GM10248 (cell line): ENCODE measurements around the gene PLPP3.

Source experiments
- CTCF ChIA-PET: fragments of 300-600 bp; sonication (Branson Sonifier 250); formaldehyde crosslinking; extraction: SDS; loops from one replicate; lab custom pipeline; 2021; ENCODE audit warnings: antibody characterized with exemption; lab: Yijun Ruan, JAX
- POLR2A ChIA-PET: fragments of 350-650 bp; sonication (Branson Sonifier 250); formaldehyde crosslinking; extraction: SDS; loops from one replicate; lab custom pipeline; 2020; ENCODE audit warnings: antibody characterized with exemption; lab: Yijun Ruan, JAX
- DNase-seq: peaks from one replicate; pipeline ENCODE4 v3.0.0; 2012; ENCODE audit errors: extremely low spot score
- CTCF ChIP-seq: IDR thresholded peaks from 2 replicates; pipeline ENCODE4 v1.5.1; 2012; ENCODE audit warnings: mild to moderate bottlenecking, low read depth; ENCODE audit errors: extremely low read depth, missing control alignments, control extremely low read depth

Gene PLPP3

GRCh38 chr1:56490619-56491018 is 88.7 kb downstream of the PLPP3 start:
- no peak for TF ChIP-seq CTCF
- no peak for DNase-seq
- ChIA-PET POLR2A (no interaction called here), CTCF (no interaction called here)

- POLR2A ChIA-PET: no interaction called here
- CTCF ChIA-PET: no interaction called here
- DNase-seq: no peak
- TF ChIP-seq CTCF: no peak
Measured at GRCh38 chr1:56489695-56490094, 89.7 kb downstream of the PLPP3 start.

GRCh38 chr1:56484695-56485094 is 94.7 kb downstream of the PLPP3 start:
- ChIA-PET POLR2A (no interaction called here), CTCF (interaction anchor here (1.0 kb wide), 1 partner anchor 10 kb away, joined by 3 read pairs; no protein-coding TSS in a partner anchor)
- TF ChIP-seq CTCF: no peak
- DNase-seq: no peak

GRCh38 chr1:56483104-56483503 is 96.3 kb downstream of the PLPP3 start:
- CTCF ChIA-PET: no interaction called here
- no peak for DNase-seq
- TF ChIP-seq CTCF: no peak
- POLR2A ChIA-PET: no interaction called here

- ChIA-PET POLR2A (no interaction called here), CTCF (no interaction called here)
- no peak for TF ChIP-seq CTCF
- no peak for DNase-seq
Measured at GRCh38 chr1:56482486-56482885, 96.9 kb downstream of the PLPP3 start.

- POLR2A ChIA-PET: no interaction called here
- CTCF ChIA-PET: no interaction called here
- TF ChIP-seq CTCF: no peak
- DNase-seq: no peak
Measured at GRCh38 chr1:56481140-56481694, 98.1 kb downstream of the PLPP3 start.
